T-helper 2 cell (primary cell): Measurements from ENCODE around the gene TLN1.

Experiments
- DNase-seq, 5 experiments: peaks; one replicate each; pipeline versions ENCODE4 v3.0.0 to v3.0.0-alpha.2; 2012 to 2022

TLN1 gene

GRCh38 chr9:35728041-35728971, 3.7 kb downstream of the TLN1 start:
- peak in 2 of 5 experiments; percentile 40 to 75 for DNase-seq

- peak in 1 of 5 experiments; percentile 24 for DNase-seq
Observed at GRCh38 chr9:35727676-35728040, 4.3 kb downstream of the TLN1 start.

GRCh38 chr9:35726931-35727330, 5.1 kb downstream of the TLN1 start:
- peak in 1 of 5 experiments; percentile 78 for DNase-seq

- no peak for DNase-seq
Observed at GRCh38 chr9:35725362-35725761, 6.6 kb downstream of the TLN1 start.

GRCh38 chr9:35723908-35724307, 8.1 kb downstream of the TLN1 start:
- no peak for DNase-seq

GRCh38 chr9:35723426-35723825, 8.6 kb downstream of the TLN1 start:
- DNase-seq, result no peak

- no peak for DNase-seq
Observed at GRCh38 chr9:35719546-35719945, 12.4 kb downstream of the TLN1 start.

- no peak for DNase-seq
Observed at GRCh38 chr9:35718721-35719511, 13.1 kb downstream of the TLN1 start.

- no peak for DNase-seq
Observed at GRCh38 chr9:35717132-35717870, 14.7 kb downstream of the TLN1 start.

- DNase-seq, result no peak
Observed at GRCh38 chr9:35716230-35716629, 15.8 kb downstream of the TLN1 start.

GRCh38 chr9:35714579-35715252, 17.3 kb downstream of the TLN1 start:
- no peak for DNase-seq

GRCh38 chr9:35714123-35714522, 17.9 kb downstream of the TLN1 start:
- DNase-seq, result no peak

- no peak for DNase-seq
Observed at GRCh38 chr9:35713578-35713977, 18.4 kb downstream of the TLN1 start.

- no peak for DNase-seq
Observed at GRCh38 chr9:35712762-35713400, 19.1 kb downstream of the TLN1 start.

GRCh38 chr9:35711501-35712428, 20.2 kb downstream of the TLN1 start:
- no peak for DNase-seq

GRCh38 chr9:35710818-35711500, 21.0 kb downstream of the TLN1 start:
- DNase-seq, result no peak

GRCh38 chr9:35708146-35708545, 23.8 kb downstream of the TLN1 start:
- DNase-seq, result no peak

- DNase-seq, result no peak
Observed at GRCh38 chr9:35706951-35707350, 25.0 kb downstream of the TLN1 start.

GRCh38 chr9:35705836-35706430, 26.1 kb downstream of the TLN1 start:
- DNase-seq, result no peak

- DNase-seq, result no peak
Observed at GRCh38 chr9:35705372-35705771, 26.6 kb downstream of the TLN1 start.
